SK-N-SH (cell line): ENCODE data around the gene C3AR1. TPM values are rescaled to one million over a fixed set of nuclear protein-coding genes. Genes with fewer than 3 reads are reported as not detected.

Source experiments
- CTCF ChIA-PET: fragments of 300-600, 350-600 bp; formaldehyde crosslinking; extraction: SDS; loops from one replicate; lab custom pipeline; 2021; lab: Yijun Ruan, JAX
- POLR2A ChIA-PET: fragments of 350-600 bp; sonication (Branson Sonifier 250); formaldehyde crosslinking; extraction: SDS; loops from one replicate; lab custom pipeline; 2020; ENCODE audit warnings: antibody characterized with exemption, inconsistent platforms; lab: Yijun Ruan, JAX
- DNase-seq: peaks from one replicate; pipeline ENCODE4 v3.0.0; 2012
- H2AFZ ChIP-seq: fragments of 200-600 bp; sonication (generic); 2 replicates; pipeline ENCODE4 v1.8.1; 2016; ENCODE audit warnings: antibody characterized with exemption, mild to moderate bottlenecking, low read depth
- H3F3A ChIP-seq: fragments of 200-600 bp; sonication (generic); replicated peaks from 2 replicates; pipeline ENCODE3; 2016; ENCODE audit warnings: antibody characterized with exemption, mild to moderate bottlenecking; ENCODE audit not compliant: insufficient read depth
- H3K27ac ChIP-seq, 2 experiments: fragments of 200-500 bp in 1 of 2; fragments of 200-600 bp in 1 of 2; sonication (Bioruptor generic) in 1 of 2; sonication (generic), shearing (Covaris generic) in 1 of 2; 2 replicates each; pipeline versions ENCODE4 v1.5.1 to v1.6.1; 2014 to 2016; ENCODE audit warnings: low read depth in 2 of 2, inconsistent platforms in 1 of 2, low read length in 1 of 2, mild to moderate bottlenecking in 1 of 2, mixed read lengths in 1 of 2
- H3K27me3 ChIP-seq: fragments of 200-600 bp; sonication (generic), shearing (Covaris generic); 2 replicates; pipeline ENCODE4 v1.6.1; 2016; ENCODE audit warnings: mixed run types; ENCODE audit not compliant: insufficient read depth
- H3K36me3 ChIP-seq, 2 experiments: fragments of 200-500 bp in 1 of 2; fragments of 200-600 bp in 1 of 2; sonication (Bioruptor generic) in 1 of 2; sonication (generic) in 1 of 2; replicated peaks in 1 of 2; 2 replicates each; pipeline versions ENCODE3 to v1.5.1; 2014 to 2016; ENCODE audit warnings: low read length in 1 of 2, mild to moderate bottlenecking in 1 of 2; ENCODE audit not compliant: insufficient read depth in 2 of 2, control insufficient read depth in 1 of 2
- H3K4me1 ChIP-seq, 2 experiments: fragments of 200-500 bp in 1 of 2; fragments of 200-600 bp in 1 of 2; sonication (Bioruptor generic) in 1 of 2; sonication (generic), shearing (Covaris generic) in 1 of 2; 2 replicates each; pipeline versions ENCODE4 v1.5.1 to v1.6.1; 2014 to 2016; ENCODE audit warnings: low read depth in 1 of 2, low read length in 1 of 2, mixed run types in 1 of 2; ENCODE audit not compliant: insufficient read depth in 2 of 2, control insufficient read depth in 1 of 2
- H3K4me2 ChIP-seq: fragments of 200-600 bp; sonication (generic), shearing (Covaris generic); 2 replicates; pipeline ENCODE4 v1.6.1; 2017; ENCODE audit warnings: mixed run types
- H3K4me3 ChIP-seq, 2 experiments: fragments of 200-500 bp in 1 of 2; fragments of 200-600 bp in 1 of 2; sonication (Bioruptor generic) in 1 of 2; sonication (generic), shearing (Covaris generic) in 1 of 2; 2 replicates each; pipeline versions ENCODE4 v1.5.1 to v1.8.1; 2014 to 2016; ENCODE audit warnings: low read depth in 2 of 2, inconsistent platforms in 1 of 2, low read length in 1 of 2, mild to moderate bottlenecking in 1 of 2, mixed read lengths in 1 of 2, moderate library complexity in 1 of 2
- H3K79me2 ChIP-seq: fragments of 200-600 bp; sonication (generic); 2 replicates; pipeline ENCODE4 v1.8.1; 2017; ENCODE audit warnings: mild to moderate bottlenecking; ENCODE audit not compliant: insufficient read depth
- H3K9ac ChIP-seq: fragments of 200-600 bp; sonication (generic); 2 replicates; pipeline ENCODE4 v1.6.1; 2017; ENCODE audit warnings: mixed run types
- H3K9me2 ChIP-seq: fragments of 200-600 bp; sonication (generic); 2 replicates; pipeline ENCODE4 v1.6.1; 2017; ENCODE audit warnings: mixed run types
- H3K9me3 ChIP-seq: fragments of 200-600 bp; sonication (generic); 2 replicates; pipeline ENCODE4 v1.6.1; 2017; ENCODE audit warnings: mixed run types, mild to moderate bottlenecking, moderate library complexity
- H4K20me1 ChIP-seq: fragments of 200-600 bp; sonication (generic); 2 replicates; pipeline ENCODE4 v1.6.1; 2017; ENCODE audit warnings: mild to moderate bottlenecking, mixed run types; ENCODE audit not compliant: insufficient read depth
- EP300 ChIP-seq, 2 experiments: IDR thresholded peaks; 2 replicates each; pipeline versions ENCODE4 v1.4.0 to v1.6.1; 2012; ENCODE audit warnings: borderline replicate concordance in 1 of 2, low read depth in 1 of 2, low read length in 1 of 2
- FOSL2 ChIP-seq: IDR thresholded peaks from 2 replicates; pipeline ENCODE4 v1.4.0; 2012; ENCODE audit warnings: low read depth, mild to moderate bottlenecking, moderate library complexity, borderline replicate concordance
- FOXM1 ChIP-seq: IDR thresholded peaks from 2 replicates; pipeline ENCODE4 v1.4.0; 2012; ENCODE audit warnings: low read depth, mild to moderate bottlenecking
- MEF2A ChIP-seq: IDR thresholded peaks from 2 replicates; pipeline ENCODE4 v1.4.0; 2012; ENCODE audit warnings: low read depth, borderline replicate concordance
- NFIC ChIP-seq: IDR thresholded peaks from 2 replicates; pipeline ENCODE4 v1.4.0; 2012; ENCODE audit warnings: borderline replicate concordance
- RAD21 ChIP-seq: IDR thresholded peaks from 2 replicates; pipeline ENCODE4 v1.6.1; 2012; ENCODE audit warnings: mild to moderate bottlenecking, low read length
- RCOR1 ChIP-seq: fragments of 150-350 bp; IDR thresholded peaks from 2 replicates; pipeline ENCODE4 v1.6.1; 2017; ENCODE audit warnings: antibody characterized with exemption, low read length
- RFX5 ChIP-seq: IDR thresholded peaks from 2 replicates; pipeline ENCODE4 v1.6.1; 2012; ENCODE audit warnings: mild to moderate bottlenecking, improper control_type of control experiment, low read length
- RXRA ChIP-seq: IDR thresholded peaks from 2 replicates; pipeline ENCODE4 v1.4.0; 2012; ENCODE audit warnings: low read depth, mild to moderate bottlenecking, borderline replicate concordance
- SIN3A ChIP-seq: IDR thresholded peaks from 2 replicates; pipeline ENCODE4 v1.6.1; 2012; ENCODE audit warnings: low read depth, mild to moderate bottlenecking, low read length, moderate library complexity, borderline replicate concordance
- TEAD4 ChIP-seq: IDR thresholded peaks from 2 replicates; pipeline ENCODE4 v1.4.0; 2012; ENCODE audit warnings: mild to moderate bottlenecking, borderline replicate concordance; ENCODE audit not compliant: insufficient read depth
- USF2 ChIP-seq: fragments of 150-350 bp; IDR thresholded peaks from 2 replicates; pipeline ENCODE4 v1.6.1; 2017; ENCODE audit warnings: antibody characterized with exemption, low read length, low read depth, borderline replicate concordance
- YY1 ChIP-seq: IDR thresholded peaks from 2 replicates; pipeline ENCODE4 v1.4.0; 2012; ENCODE audit warnings: low read depth, mild to moderate bottlenecking
- WGBS: methylation state at CpG from one replicate; pipeline ENCODE4 v1.1.6; 2017; ENCODE audit warnings: low lambda C conversion rate; 5-methylcytosine and 5-hydroxymethylcytosine counted together
- polyA plus RNA-seq, 3 experiments: library from polyadenylated mRNA; depleted of rRNA; stranded (reverse); fragments of >200 nt; gene quantifications; 2 replicates each; pipeline ENCODE4 v1.2.3, GENCODE V29; 2012
- TF ChIP-seq, protein P1 (sequence below): fragments of 200-600 bp; sonication (generic); IDR thresholded peaks from 2 replicates; pipeline ENCODE4 v1.6.1; 2017; ENCODE audit warnings: antibody characterized with exemption, mild to moderate bottlenecking, moderate library complexity
- TF ChIP-seq, protein P2 (sequence below): IDR thresholded peaks from 2 replicates; pipeline ENCODE4 v1.4.0; 2012; ENCODE audit warnings: low read depth, borderline replicate concordance

C3AR1 gene
- polyA plus RNA-seq, 1 of the 3 experiments (the other 2 are of a cell fraction): 1.4 TPM

GRCh38 chr12:8036346-8036745 is 29.8 kb downstream of the C3AR1 start:
- TF ChIP-seq NFIC (no peak), RFX5 (no peak), FOSL2 (no peak), YY1 (no peak), RAD21 (no peak), USF2 (no peak), RCOR1 (no peak), SIN3A (no peak), MEF2A (no peak), FOXM1 (no peak), TEAD4 (no peak)
- TF ChIP-seq, protein P1, sequence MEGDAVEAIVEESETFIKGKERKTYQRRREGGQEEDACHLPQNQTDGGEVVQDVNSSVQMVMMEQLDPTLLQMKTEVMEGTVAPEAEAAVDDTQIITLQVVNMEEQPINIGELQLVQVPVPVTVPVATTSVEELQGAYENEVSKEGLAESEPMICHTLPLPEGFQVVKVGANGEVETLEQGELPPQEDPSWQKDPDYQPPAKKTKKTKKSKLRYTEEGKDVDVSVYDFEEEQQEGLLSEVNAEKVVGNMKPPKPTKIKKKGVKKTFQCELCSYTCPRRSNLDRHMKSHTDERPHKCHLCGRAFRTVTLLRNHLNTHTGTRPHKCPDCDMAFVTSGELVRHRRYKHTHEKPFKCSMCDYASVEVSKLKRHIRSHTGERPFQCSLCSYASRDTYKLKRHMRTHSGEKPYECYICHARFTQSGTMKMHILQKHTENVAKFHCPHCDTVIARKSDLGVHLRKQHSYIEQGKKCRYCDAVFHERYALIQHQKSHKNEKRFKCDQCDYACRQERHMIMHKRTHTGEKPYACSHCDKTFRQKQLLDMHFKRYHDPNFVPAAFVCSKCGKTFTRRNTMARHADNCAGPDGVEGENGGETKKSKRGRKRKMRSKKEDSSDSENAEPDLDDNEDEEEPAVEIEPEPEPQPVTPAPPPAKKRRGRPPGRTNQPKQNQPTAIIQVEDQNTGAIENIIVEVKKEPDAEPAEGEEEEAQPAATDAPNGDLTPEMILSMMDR: no peak
- TF ChIP-seq, protein P2, sequence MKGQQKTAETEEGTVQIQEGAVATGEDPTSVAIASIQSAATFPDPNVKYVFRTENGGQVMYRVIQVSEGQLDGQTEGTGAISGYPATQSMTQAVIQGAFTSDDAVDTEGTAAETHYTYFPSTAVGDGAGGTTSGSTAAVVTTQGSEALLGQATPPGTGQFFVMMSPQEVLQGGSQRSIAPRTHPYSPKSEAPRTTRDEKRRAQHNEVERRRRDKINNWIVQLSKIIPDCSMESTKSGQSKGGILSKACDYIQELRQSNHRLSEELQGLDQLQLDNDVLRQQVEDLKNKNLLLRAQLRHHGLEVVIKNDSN: no peak
- H3K4me1 ChIP-seq: peaks cover 32 to 39% of the 10 kb centered on the region in 2 experiments
- no peaks in the 10 kb centered on the region for H3F3A ChIP-seq
- H3K9ac ChIP-seq: no peak overlapping the region
- H3K27ac ChIP-seq: no peak overlapping the region
- no peaks in the 10 kb centered on the region for H3K27me3 ChIP-seq
- no peak overlapping the region for H3K4me2 ChIP-seq
- H2AFZ ChIP-seq: no peak overlapping the region
- 90% methylated on average over 8 of the region's 8 CpGs for WGBS
- DNase-seq: no peak
- H3K4me3 ChIP-seq: no peak overlapping the region
- H3K9me3 ChIP-seq: no peaks in the 10 kb centered on the region
- peaks cover 64% of the 10 kb centered on the region for H3K79me2 ChIP-seq
- POLR2A ChIA-PET: no interaction called here
- H3K36me3 ChIP-seq: peaks cover 3 to 12% of the 10 kb centered on the region in 2 experiments
- no peaks in the 10 kb centered on the region for H3K9me2 ChIP-seq
- CTCF ChIA-PET: interaction anchor here (0.7 to 6.3 kb wide), 4 partner anchors 9 to 103 kb away, joined by 3 to 41 read pairs (median 14); no protein-coding TSS in a partner anchor
- peaks cover 32% of the 10 kb centered on the region for H4K20me1 ChIP-seq

DNA sequence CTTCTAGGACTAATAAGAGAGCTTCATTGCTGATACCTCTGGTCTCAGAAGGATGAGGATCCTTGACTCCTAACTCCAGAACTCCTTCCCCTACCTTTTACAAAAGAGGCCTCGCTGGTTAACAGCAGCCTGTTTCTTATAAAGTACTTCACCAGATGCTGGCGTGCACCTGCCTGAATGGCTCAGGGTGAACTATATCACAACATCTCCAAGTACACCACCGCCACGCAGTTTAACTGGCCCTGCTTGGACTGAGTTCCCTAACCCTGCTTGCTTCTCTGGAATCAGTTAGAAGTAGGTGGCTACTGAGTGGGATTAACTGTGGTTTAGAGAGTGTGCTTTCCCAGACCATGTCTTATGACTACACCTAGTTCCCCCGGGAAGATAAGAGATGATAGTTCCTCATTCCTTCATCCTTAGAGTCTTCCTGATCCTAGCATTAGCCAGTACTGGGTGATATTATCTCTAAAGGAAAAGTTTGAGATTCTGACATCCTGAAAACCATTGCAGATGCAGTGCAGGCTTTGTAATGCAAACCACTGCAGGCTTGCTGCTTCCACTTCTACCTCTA is 30.6 kb downstream of the C3AR1 start:
- 84% methylated on average over 5 of the region's 5 CpGs for WGBS
- H3K4me2 ChIP-seq: peak overlapping the region; percentile 91
- H3K9me3 ChIP-seq: no peaks in the 10 kb centered on the region
- H2AFZ ChIP-seq: no peak overlapping the region
- H3K4me1 ChIP-seq: peaks cover 32 to 39% of the 10 kb centered on the region in 2 experiments
- peaks cover 3 to 4% of the 10 kb centered on the region in 2 experiments for H3K36me3 ChIP-seq
- peaks cover 32% of the 10 kb centered on the region for H4K20me1 ChIP-seq
- POLR2A ChIA-PET: no interaction called here
- H3K27ac ChIP-seq: peak overlapping the region in 1 of 2 experiments; percentile 17; a peak in 1 of 4 replicates
- no peaks in the 10 kb centered on the region for H3K27me3 ChIP-seq
- H3K9me2 ChIP-seq: no peaks in the 10 kb centered on the region
- H3K4me3 ChIP-seq: no peak overlapping the region; a peak in 1 of 4 replicates
- H3F3A ChIP-seq: no peaks in the 10 kb centered on the region
- DNase-seq: no peak
- H3K79me2 ChIP-seq: peaks cover 64% of the 10 kb centered on the region
- TF ChIP-seq TEAD4 (no peak), EP300 (IDR thresholded peaks at IDR 0.05; ENCODE audit: borderline replicate concordance in 1 of 2, low read depth in 1 of 2, low read length in 1 of 2) (no peak), RXRA (no peak)
- TF ChIP-seq, all 33 proteins: peak for 0
- no peak overlapping the region for H3K9ac ChIP-seq
- CTCF ChIA-PET: interaction anchor here (0.7 to 6.3 kb wide), 4 partner anchors 10 to 74 kb away, joined by 3 to 41 read pairs (median 20); no protein-coding TSS in a partner anchor
